ENCODE measurements around the gene VASN.
A peak's percentile ranks its signal among the peaks of the same experiment; 100 is the strongest.
"Not testable (repeated sequence)": the region's sequence is repeated elsewhere in the genome, so short reads cannot be mapped to it uniquely, and the experiment has no call there.

The VASN gene

GRCh38 chr16:4385066-4385788 lies 13.6 kb downstream of the VASN start:
- no peak for DNase-seq (ENCODE audit: low spot score)

DNA sequence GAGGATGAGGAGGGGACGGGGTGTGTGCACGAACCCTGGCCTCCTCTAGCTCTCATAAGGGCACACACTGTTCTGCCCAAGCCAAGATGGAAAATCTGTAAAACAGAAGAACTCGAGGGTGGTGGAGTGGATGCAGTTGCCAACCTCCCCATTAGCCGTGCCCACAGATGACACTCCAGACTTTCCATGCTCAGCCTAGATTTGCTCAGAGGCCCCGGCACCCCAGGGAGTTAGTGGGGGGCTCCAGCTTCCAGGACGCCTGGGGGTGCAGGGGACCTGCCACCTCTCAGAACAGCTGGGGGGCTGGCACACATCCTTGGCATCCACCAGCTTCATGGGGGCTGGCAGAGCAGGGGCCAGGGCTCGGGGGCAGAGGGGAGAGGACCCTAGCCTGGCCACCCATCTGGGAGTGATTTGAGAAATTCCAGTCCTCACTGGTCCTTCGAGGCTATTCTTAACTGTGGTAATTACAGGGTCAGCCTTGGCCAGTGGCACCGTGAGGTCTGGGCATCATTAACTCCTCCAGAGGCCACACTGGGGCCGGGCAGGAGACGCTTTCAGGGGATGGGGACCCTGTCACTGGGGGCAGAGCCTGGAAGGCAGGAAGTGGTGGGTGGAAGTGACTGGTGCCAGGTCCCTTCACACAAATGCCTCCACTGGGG lies 14.3 kb downstream of the VASN start:
- no peak for DNase-seq (ENCODE audit: low spot score)

DNA sequence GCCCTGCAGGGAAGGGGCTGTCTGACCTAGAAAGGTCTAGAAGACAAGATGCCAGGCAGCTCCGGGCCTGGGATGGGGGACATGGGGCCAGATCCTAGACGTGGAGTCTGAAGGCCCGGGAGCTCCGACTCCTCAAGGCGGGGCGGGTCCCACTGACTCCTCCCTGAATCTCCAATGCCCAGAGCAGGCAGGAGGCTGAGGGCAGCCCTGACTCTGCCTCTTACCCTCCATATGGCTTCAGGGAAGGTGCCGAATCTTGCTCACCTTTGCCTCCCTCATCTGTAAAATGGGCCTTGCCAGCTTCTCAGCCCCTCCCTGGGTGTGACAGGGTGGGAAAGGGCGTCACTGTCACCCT lies 14.8 kb downstream of the VASN start:
- DNase-seq (ENCODE audit: low spot score): no peak

DNA sequence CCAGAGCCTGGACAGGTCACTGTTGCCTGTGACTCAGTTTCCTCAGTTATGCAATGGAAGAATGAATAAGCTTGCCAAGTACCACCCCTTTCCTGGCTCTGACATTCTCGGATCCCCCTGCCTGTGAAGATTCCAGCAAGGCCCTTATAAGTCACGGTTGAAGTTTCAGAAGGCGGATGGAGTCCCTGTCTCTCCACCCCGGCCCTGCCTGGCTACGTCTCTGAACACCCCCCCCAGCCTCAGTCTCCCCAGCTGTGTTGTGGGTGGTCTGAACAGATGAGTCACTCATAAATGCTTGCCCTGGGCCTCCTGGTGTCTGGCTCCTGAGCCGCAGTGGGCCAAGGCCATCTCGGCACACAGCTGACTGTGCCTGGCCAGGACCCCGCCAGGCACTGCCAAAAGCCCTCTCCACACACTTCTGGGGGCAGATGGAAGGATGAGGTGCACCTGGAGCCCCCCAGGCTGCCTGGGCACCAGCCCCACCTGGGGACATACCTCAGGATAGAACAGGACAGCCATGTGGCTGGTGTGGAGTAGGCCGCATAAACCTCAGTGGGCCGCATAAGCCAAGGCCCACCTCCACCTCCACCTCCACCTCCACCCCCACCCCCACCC lies 15.4 kb downstream of the VASN start:
- no peak for DNase-seq (ENCODE audit: low spot score)

DNA sequence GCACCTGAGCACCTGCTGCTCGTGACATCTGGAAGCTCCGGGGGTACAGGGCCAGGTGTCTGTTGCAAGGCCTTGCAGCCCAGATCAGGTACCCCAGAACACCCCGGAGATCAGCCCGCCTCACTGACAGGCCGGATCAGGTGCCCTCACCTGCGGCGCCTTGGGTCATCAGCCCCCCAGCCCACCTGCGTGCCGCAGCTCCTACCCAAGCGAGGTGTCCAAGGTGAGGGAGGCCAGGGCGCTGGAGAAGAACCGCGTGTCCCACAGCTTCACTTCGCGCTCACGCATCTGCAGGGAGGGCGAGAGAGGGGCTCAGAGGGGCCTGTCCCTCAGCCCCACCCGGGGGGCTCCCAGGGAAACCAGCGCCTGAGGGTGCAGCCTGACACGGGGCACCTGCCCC lies 16.1 kb downstream of the VASN start:
- no peak for DNase-seq (ENCODE audit: low spot score)

- DNase-seq (ENCODE audit: low spot score): no peak
Observed at GRCh38 chr16:4388271-4389021, 16.8 kb downstream of the VASN start.

DNA sequence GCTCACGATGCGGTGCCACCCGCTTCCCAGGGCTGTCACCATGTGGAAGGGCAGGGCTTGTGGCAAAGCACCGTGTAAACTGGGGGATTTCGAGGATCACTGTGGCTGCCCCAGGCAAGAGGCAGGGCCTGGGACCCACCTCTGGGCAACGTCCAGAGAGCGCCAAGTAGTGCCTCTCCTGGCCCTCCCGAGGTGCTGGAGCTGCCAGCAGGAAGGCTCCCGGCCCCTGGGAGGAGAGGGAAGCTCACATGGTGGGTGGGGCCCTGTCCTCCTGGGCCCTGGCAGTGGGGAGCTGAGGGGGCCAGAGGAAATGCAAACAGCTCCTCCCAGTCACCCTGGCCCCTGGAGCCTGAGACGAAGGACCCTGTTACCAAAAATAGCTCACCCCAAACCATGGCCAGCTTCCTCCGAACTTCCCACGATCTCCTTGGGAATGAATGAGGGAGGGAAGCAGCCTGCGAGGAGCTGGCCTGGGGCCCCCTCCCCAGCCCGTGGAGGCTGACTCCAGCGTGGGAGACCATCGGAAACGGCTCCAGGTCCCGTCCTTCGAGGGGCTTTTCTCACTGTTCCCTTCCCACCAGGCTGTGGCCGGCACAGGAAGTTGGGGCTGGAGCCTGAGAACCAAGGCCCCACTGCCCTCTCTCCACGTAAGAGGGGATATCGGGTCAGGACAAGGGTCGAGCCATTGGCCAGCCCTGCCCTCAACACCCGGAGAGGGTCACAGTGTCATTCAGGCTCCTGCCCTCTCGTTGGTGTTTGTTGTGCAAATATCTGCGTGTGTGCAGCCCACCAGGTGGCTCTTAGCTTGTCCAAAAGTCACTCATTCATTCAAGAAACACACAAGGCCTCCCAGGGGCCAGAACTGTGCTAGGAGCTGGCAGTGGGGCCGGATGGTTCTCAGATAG lies 17.7 kb downstream of the VASN start:
- no peak for DNase-seq (ENCODE audit: low spot score)

GRCh38 chr16:4390266-4391260 lies 18.9 kb downstream of the VASN start:
- no peak for DNase-seq (ENCODE audit: low spot score)

GRCh38 chr16:4391631-4392381 lies 20.2 kb downstream of the VASN start:
- no peak for DNase-seq (ENCODE audit: low spot score)

- no peak for DNase-seq (ENCODE audit: low spot score)
Observed at GRCh38 chr16:4392382-4393239, 21.0 kb downstream of the VASN start.

GRCh38 chr16:4393240-4393600 lies 21.6 kb downstream of the VASN start:
- DNase-seq (ENCODE audit: low spot score): no peak

DNA sequence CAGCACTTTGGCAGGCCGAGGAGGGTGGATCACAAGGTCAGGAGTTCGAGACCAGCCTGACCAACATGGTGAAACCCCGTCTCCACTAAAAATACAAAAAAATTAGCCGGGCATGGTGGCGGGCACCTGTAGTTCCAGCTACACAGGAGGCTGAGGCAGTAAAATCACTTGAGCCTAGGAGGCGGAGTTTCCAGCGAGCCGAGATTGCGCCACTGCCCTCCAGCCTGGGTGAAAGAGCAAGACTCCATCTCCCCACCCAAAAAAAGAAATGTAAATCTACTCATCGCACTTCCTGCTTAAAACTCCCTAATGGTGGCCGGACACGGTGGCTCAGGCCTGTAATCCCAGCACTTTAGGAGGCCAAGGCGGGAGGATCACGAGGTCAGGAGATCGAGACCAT lies 22.2 kb downstream of the VASN start:
- DNase-seq (ENCODE audit: low spot score): not testable (repeated sequence)

GRCh38 chr16:4395055-4395726 lies 23.5 kb downstream of the VASN start:
- DNase-seq (ENCODE audit: low spot score): no peak

DNA sequence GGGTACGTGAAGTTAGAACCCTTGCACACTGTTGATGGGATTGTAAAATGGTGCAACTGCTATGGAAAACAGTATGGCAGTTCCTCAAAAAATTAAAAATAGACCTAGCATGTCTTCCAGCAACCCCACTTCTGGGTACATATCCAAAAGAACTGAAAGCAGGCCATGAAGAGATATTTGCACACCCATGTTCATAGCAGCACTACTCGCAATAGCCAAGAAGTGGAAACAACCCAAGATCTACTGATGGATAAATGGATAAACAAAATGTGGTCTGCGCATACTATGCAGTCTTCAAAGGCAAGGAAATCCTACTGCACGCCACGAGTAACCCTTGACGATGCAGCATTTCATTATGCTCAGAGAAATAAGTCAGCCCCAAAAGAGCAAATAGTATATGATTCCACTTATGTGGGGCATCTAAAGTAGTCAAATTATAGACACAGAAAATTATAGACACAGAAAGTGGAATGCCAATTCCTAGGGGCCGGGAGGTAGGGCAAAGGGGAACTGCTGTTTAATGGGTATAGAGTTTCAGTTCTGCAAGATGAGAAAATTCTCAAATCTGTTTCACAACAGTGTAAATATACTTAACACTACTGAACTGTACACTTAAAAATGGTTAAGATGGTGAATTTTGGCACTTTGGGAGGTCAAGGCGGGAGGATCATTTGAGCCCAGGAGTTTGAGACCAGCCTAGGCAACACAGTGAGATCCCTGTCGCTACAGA lies 27.5 kb downstream of the VASN start:
- no peak for DNase-seq (ENCODE audit: low spot score)

DNA sequence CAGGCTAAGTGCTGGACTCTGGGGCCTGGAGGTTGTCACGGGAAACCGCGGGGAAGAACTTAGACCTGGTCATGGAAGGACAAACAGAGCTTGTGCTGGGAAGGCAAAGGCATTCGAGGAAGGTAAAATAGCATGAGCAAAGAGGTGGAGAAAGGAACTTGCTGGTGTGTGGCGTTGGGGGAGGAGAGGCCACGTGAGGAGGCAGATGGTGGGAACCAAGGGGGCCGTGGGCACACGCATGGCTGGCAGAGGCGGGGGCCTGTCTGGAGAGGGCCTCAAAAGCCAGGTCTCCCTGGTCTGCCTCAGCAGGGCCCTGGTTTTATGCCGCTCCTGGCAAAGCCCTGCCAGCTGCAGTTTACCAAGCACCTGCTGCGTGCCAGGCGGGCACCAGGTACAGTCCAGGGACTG lies 29.4 kb downstream of the VASN start:
- no peak for DNase-seq (ENCODE audit: low spot score)

DNA sequence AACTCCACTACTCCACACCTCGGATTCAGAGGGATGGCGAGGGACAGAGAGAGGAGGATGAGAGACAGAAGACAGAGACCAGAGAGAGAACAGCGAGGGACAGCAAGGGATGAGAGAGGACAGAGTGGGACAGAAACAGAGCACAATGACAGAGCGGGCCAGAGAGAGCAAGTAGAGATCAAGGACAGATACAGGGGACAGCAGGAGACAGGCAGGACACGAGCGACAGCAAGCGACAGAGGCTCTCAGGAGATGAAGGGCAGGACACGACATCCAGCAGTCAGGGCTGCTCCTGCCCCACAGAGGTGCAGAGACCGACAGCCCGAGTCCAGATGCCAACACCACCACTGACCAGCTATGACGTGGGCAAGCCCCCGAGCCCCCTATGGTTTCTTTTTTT lies 29.9 kb downstream of the VASN start:
- DNase-seq (ENCODE audit: low spot score): no peak

GRCh38 chr16:4402439-4403132 lies 30.9 kb downstream of the VASN start:
- DNase-seq (ENCODE audit: low spot score): peak; percentile 66
